CD4-positive, alpha-beta T cell treated with Interferon alpha-2 for 1 hour (primary cell): Measurements from ENCODE around the gene NLGN4X.

Source experiments
- DNase-seq, 2 donors: peaks; one replicate each; pipeline ENCODE4 v3.0.0-alpha.2; 2020 to 2022

The NLGN4X gene

DNA sequence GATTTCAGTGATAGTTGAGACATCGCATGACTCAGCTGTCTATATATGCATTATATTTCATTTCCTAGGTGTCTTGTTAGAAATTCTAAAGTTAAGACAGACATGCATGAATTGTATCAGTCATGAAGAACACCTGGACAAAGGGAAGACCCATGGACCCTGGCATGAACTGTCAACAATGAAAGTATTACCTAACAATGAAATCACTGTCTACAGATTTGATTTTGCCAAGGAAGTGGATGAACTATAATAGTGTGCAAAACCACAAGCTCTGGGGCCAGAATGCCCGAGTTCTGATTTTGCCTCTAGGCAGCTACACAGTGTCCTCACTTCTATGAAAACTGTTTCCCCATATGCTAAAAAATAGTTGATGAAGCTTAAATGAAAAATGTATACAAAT is 386.1 kb downstream of the NLGN4X start:
- no peak for DNase-seq
